Smooth muscle cell (in vitro differentiated cells): Measurements from ENCODE around the gene NDUFS6. TPM values are rescaled to one million over a fixed set of nuclear protein-coding genes. Genes with fewer than 3 reads are reported as not detected.

Experiments
- DNase-seq: peaks from one replicate; lab custom pipeline; 2025; ENCODE audit not compliant: unreplicated experiment; lab: John Stamatoyannopoulos, UW
- H2AFZ ChIP-seq: fragments of 200-600 bp; sonication (generic); 2 replicates; pipeline ENCODE4 v1.6.0; 2016; ENCODE audit warnings: antibody characterized with exemption, low read depth, mild to moderate bottlenecking
- H3F3A ChIP-seq: fragments of 200-600 bp; sonication (generic); 2 replicates; pipeline ENCODE4 v1.6.0; 2017; ENCODE audit warnings: antibody characterized with exemption, low read depth
- H3K27ac ChIP-seq: fragments of 200-600 bp; sonication (generic); 2 replicates; pipeline ENCODE4 v1.5.1; 2016; ENCODE audit warnings: low read depth, mild to moderate bottlenecking
- H3K27me3 ChIP-seq: fragments of 200-600 bp; sonication (generic); 2 replicates; pipeline ENCODE4 v1.6.1; 2016; ENCODE audit warnings: low read depth, mild to moderate bottlenecking
- H3K36me3 ChIP-seq: fragments of 200-600 bp; sonication (generic); 2 replicates; pipeline ENCODE4 v1.5.1; 2016; ENCODE audit warnings: low read depth
- H3K4me1 ChIP-seq: fragments of 200-600 bp; sonication (generic); 2 replicates; pipeline ENCODE4 v1.5.1; 2016; ENCODE audit warnings: low read depth
- H3K4me2 ChIP-seq: fragments of 200-600 bp; sonication (generic); 2 replicates; pipeline ENCODE4 v1.6.0; 2016; ENCODE audit warnings: mild to moderate bottlenecking
- H3K4me3 ChIP-seq: fragments of 200-600 bp; sonication (generic); 2 replicates; pipeline ENCODE4 v1.5.1; 2016; ENCODE audit warnings: mild to moderate bottlenecking
- H3K79me2 ChIP-seq: fragments of 200-600 bp; sonication (generic); 2 replicates; pipeline ENCODE4 v1.6.0; 2016; ENCODE audit warnings: low read depth, mild to moderate bottlenecking
- H3K9ac ChIP-seq: fragments of 200-600 bp; sonication (generic); 2 replicates; pipeline ENCODE4 v1.6.0; 2016; ENCODE audit warnings: low read depth
- H3K9me3 ChIP-seq: fragments of 200-600 bp; sonication (generic); replicated peaks from 2 replicates; pipeline ENCODE4 v1.5.1; 2016; ENCODE audit warnings: low read depth
- H4K20me1 ChIP-seq: fragments of 200-600 bp; sonication (generic); 2 replicates; pipeline ENCODE4 v1.6.0; 2016; ENCODE audit warnings: low read depth
- CTCF ChIP-seq: fragments of 200-600 bp; sonication (generic); IDR thresholded peaks from 2 replicates; pipeline ENCODE4 v1.5.1; 2017; ENCODE audit warnings: borderline replicate concordance, mild to moderate bottlenecking, antibody characterized with exemption; ENCODE audit not compliant: insufficient read depth, poor library complexity, severe bottlenecking
- WGBS: methylation state at CpG from one replicate; pipeline ENCODE4 v1.1.7; 2016; ENCODE audit warnings: low lambda C conversion rate; 5-methylcytosine and 5-hydroxymethylcytosine counted together
- polyA plus RNA-seq: library from polyadenylated mRNA; unstranded; fragments of >200 nt; fragmentation: Nextera tagmentation; extraction: Ambion mirVana; gene quantifications from 2 replicates; pipeline ENCODE4 v1.2.1, GENCODE V29; 2016
- total RNA-seq: library from RNA; depleted of rRNA; stranded (reverse); fragments of >200 nt; gene quantifications from 2 replicates; pipeline ENCODE4 v1.2.3, GENCODE V29; 2014

Gene NDUFS6
- total and polyA plus RNA-seq, 2 experiments from 2014 or later: 50.8 to 146 TPM

GRCh38 chr5:1821862-1822261 lies 20.7 kb downstream of the NDUFS6 start:
- H3K4me1 ChIP-seq: no peaks in the 10 kb centered on the region
- WGBS: 99% methylated on average over 8 of the region's 8 CpGs
- H4K20me1 ChIP-seq: peaks cover 5% of the 10 kb centered on the region
- H3K4me2 ChIP-seq: no peak overlapping the region
- no peak overlapping the region for H3K9ac ChIP-seq
- no peaks in the 10 kb centered on the region for H3K36me3 ChIP-seq
- DNase-seq: no peak
- no peaks in the 10 kb centered on the region for H3K9me3 ChIP-seq
- H2AFZ ChIP-seq: no peak overlapping the region
- H3K27me3 ChIP-seq: no peaks in the 10 kb centered on the region
- no peak overlapping the region for H3K4me3 ChIP-seq
- no peaks in the 10 kb centered on the region for H3F3A ChIP-seq
- no peak overlapping the region for H3K27ac ChIP-seq
- no peaks in the 10 kb centered on the region for H3K79me2 ChIP-seq
- no peak for TF ChIP-seq CTCF

DNA sequence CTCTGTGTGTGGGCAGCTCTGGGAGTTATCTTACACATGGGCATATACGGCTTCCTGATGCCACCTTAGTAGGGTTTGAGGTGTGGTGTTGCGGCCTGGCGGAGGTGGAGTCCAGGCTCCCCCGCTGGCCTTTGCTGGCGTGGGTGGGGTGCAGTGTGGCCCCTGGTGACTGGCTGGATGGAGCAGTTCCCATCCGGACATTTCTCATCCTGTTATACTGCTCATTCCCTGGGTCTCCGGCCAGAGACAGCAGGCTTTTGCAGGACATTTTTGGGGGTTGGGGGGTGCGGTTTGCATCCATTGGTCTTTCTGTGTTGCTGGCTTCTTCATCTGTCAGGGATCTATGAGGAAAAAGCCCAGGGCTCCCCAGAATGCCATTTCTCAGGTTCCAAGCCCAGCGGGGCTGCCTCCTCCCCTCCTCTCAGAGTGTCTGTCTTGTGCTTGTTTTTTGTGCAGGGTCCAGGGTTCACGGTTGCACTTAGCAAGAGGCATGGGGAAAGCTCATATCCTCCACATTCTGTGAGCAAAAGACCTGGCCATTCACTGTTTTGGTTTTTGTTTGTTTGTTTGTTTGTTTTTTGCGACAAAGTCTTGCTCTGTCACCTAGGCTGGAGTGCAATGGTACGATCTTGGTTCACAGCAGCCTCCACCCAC lies 22.3 kb downstream of the NDUFS6 start:
- DNase-seq: no peak
- Histone ChIP-seq H2AFZ (no peak overlapping the region), H3K4me3 (no peak overlapping the region), H3K9ac (no peak overlapping the region), H3K4me1 (no peaks in the 10 kb centered on the region), H4K20me1 (peaks cover 5% of the 10 kb centered on the region), H3K79me2 (no peaks in the 10 kb centered on the region), H3F3A (no peaks in the 10 kb centered on the region), H3K27ac (no peak overlapping the region), H3K4me2 (no peak overlapping the region), H3K36me3 (no peaks in the 10 kb centered on the region), H3K9me3 (no peaks in the 10 kb centered on the region), H3K27me3 (no peaks in the 10 kb centered on the region)
- TF ChIP-seq CTCF: no peak
- 94% methylated on average over 12 of the region's 12 CpGs for WGBS

- no peaks in the 10 kb centered on the region for H3K36me3 ChIP-seq
- H3K27ac ChIP-seq: no peak overlapping the region
- DNase-seq: no peak
- H3F3A ChIP-seq: no peaks in the 10 kb centered on the region
- TF ChIP-seq CTCF: no peak
- no peak overlapping the region for H3K4me3 ChIP-seq
- no peak overlapping the region for H2AFZ ChIP-seq
- WGBS: 95% methylated on average over 22 of the region's 25 CpGs
- no peaks in the 10 kb centered on the region for H3K9me3 ChIP-seq
- peaks cover 5% of the 10 kb centered on the region for H4K20me1 ChIP-seq
- no peak overlapping the region for H3K9ac ChIP-seq
- no peak overlapping the region for H3K4me2 ChIP-seq
- H3K27me3 ChIP-seq: no peaks in the 10 kb centered on the region
- no peaks in the 10 kb centered on the region for H3K4me1 ChIP-seq
- no peaks in the 10 kb centered on the region for H3K79me2 ChIP-seq
Observed at GRCh38 chr5:1824109-1824821, 23.1 kb downstream of the NDUFS6 start.
